K562 (cell line): ENCODE data around the gene SLC18B1. TPM values are rescaled to one million over a fixed set of nuclear protein-coding genes. Genes with fewer than 3 reads are reported as not detected.

Source experiments
- CLOCK ChIP-seq: fragments of 250-450 bp; sonication (Bioruptor Pico); IDR thresholded peaks from 2 replicates; pipeline ENCODE4 v1.4.0; 2020; ENCODE audit warnings: mild to moderate bottlenecking, moderate library complexity, borderline replicate concordance
- TFE3 ChIP-seq: fragments of 450-650 bp; formaldehyde crosslinking; IDR thresholded peaks from 2 replicates; pipeline ENCODE4 v1.4.0; 2020; ENCODE audit warnings: mild to moderate bottlenecking, mixed read lengths
- ZNF449 ChIP-seq: fragments of 250-450 bp; sonication (Bioruptor Pico); IDR thresholded peaks from 2 replicates; pipeline ENCODE4 v1.8.0; 2022; ENCODE audit warnings: moderate library complexity, mild to moderate bottlenecking, inconsistent platforms
- polyA plus RNA-seq, 8 experiments: library from polyadenylated mRNA; depleted of rRNA in 4 of 8; stranded (reverse) in 5 of 8; unstranded in 3 of 8; fragments of >200 nt; fragmentation: Nextera tagmentation in 2 of 8; fragmentation: Illumina TruSeq in 1 of 8; extraction: Ambion mirVana in 2 of 8; extraction: Trizol in 1 of 8; gene quantifications; 2 replicates each; pipeline versions ENCODE4 v1.2.1 to v1.2.3, GENCODE V29; 2011 to 2014; ENCODE audit warnings: inconsistent platforms in 1 of 8, missing spikeins in 1 of 8
- total RNA-seq, 7 experiments: library from RNA; depleted of rRNA in 6 of 7; stranded (reverse); fragments of >200 nt in 6 of 7; fragmentation: Illumina TruSeq in 2 of 7; extraction: Trizol in 2 of 7; gene quantifications; 2 replicates each; pipeline versions ENCODE4 v1.2.1 to v1.2.3, GENCODE V29; 2011 to 2021; ENCODE audit warnings: low replicate concordance in 1 of 7

The SLC18B1 gene
- total and polyA plus RNA-seq, 9 of the 15 experiments (the other 6 are each of a cell fraction or from before 2014, with no cell fraction given), result 10.4 to 49.1 (median 32.0) TPM

GRCh38 chr6:132788658-132789395 lies 9.6 kb downstream of the SLC18B1 start (continued):
- TF ChIP-seq ZNF449 (CRISPR knock-in tag) (no peak), TFE3 (CRISPR knock-in tag) (no peak), CLOCK (no peak)
